IMR-90 (cell line): ENCODE measurements around the gene ALS2CL. TPM values are rescaled to one million over a fixed set of nuclear protein-coding genes. Genes with fewer than 3 reads are reported as not detected.

Experiments
- ATAC-seq: fragments of 200-7000 bp; cut with Tn5 transposase; 2 replicates; pipeline ENCODE4 v1.9.1; 2020; ENCODE audit warnings: low read depth, mild to moderate bottlenecking, moderate library complexity
- BruUV-seq: library from RNA; stranded (reverse); fragments of 400-500 nt; replicated peaks from 2 replicates; lab custom pipeline; 2021; lab: Mats Ljungman, UMichigan
- CTCF ChIA-PET: fragments of 300-600 bp; formaldehyde crosslinking; extraction: SDS; loops from one replicate; lab custom pipeline; 2021; ENCODE audit warnings: antibody characterized with exemption; lab: Yijun Ruan, JAX
- POLR2A ChIA-PET: fragments of 300-600 bp; sonication (Branson Sonifier 250); formaldehyde crosslinking; loops from one replicate; lab custom pipeline; 2022; ENCODE audit warnings: antibody characterized with exemption; ENCODE audit not compliant: unreplicated experiment; lab: Charles Lee
- DNase-seq: peaks from one replicate; pipeline ENCODE4 v3.0.0; 2013
- H2AFZ ChIP-seq: replicated peaks from 2 replicates; pipeline ENCODE3; 2013; ENCODE audit warnings: low read length, mild to moderate bottlenecking; ENCODE audit not compliant: poor library complexity
- H2AK5ac ChIP-seq: 2 replicates; pipeline ENCODE4 v1.6.1; 2013; ENCODE audit warnings: low read depth, low read length, inconsistent platforms
- H2AK9ac ChIP-seq: replicated peaks from 2 replicates; pipeline ENCODE3; 2013; ENCODE audit warnings: mild to moderate bottlenecking, low read depth, low read length, moderate library complexity; ENCODE audit not compliant: poor library complexity
- H2BK120ac ChIP-seq: 2 replicates; pipeline ENCODE4 v1.6.1; 2013; ENCODE audit warnings: low read depth, low read length, inconsistent platforms
- H2BK15ac ChIP-seq: 3 replicates; pipeline ENCODE4 v1.6.1; 2013; ENCODE audit warnings: low read depth, low read length, inconsistent platforms
- H2BK20ac ChIP-seq: 2 replicates; pipeline ENCODE4 v1.6.1; 2013; ENCODE audit warnings: low read depth, mild to moderate bottlenecking, inconsistent platforms, low read length, moderate library complexity
- H2BK5ac ChIP-seq: 2 replicates; pipeline ENCODE4 v1.6.1; 2013; ENCODE audit warnings: mild to moderate bottlenecking, low read depth, low read length, inconsistent platforms; ENCODE audit not compliant: poor library complexity, severe bottlenecking
- H3K14ac ChIP-seq: replicated peaks from 2 replicates; pipeline ENCODE4 v1.6.1; 2013; ENCODE audit warnings: low read depth, low read length, inconsistent platforms
- H3K18ac ChIP-seq: 2 replicates; pipeline ENCODE4 v1.6.1; 2013; ENCODE audit warnings: low read depth, low read length, control low read depth
- H3K23ac ChIP-seq: 2 replicates; pipeline ENCODE4 v1.6.1; 2013; ENCODE audit warnings: low read depth, low read length, inconsistent platforms
- H3K27ac ChIP-seq: 2 replicates; pipeline ENCODE4 v1.5.1; 2013; ENCODE audit warnings: mild to moderate bottlenecking, control low read depth, low read length; ENCODE audit not compliant: insufficient read depth
- H3K27me3 ChIP-seq: 2 replicates; pipeline ENCODE4 v1.6.1; 2013; ENCODE audit warnings: low read length; ENCODE audit not compliant: control insufficient read depth, insufficient read depth
- H3K36me3 ChIP-seq: 2 replicates; pipeline ENCODE4 v1.6.1; 2013; ENCODE audit warnings: low read length, mixed read lengths; ENCODE audit not compliant: control insufficient read depth, insufficient read depth
- H3K4ac ChIP-seq: 2 replicates; pipeline ENCODE4 v1.6.1; 2013; ENCODE audit warnings: low read depth, low read length, inconsistent platforms
- H3K4me1 ChIP-seq: 2 replicates; pipeline ENCODE4 v1.6.1; 2013; ENCODE audit warnings: low read length, mixed read lengths; ENCODE audit not compliant: control insufficient read depth, insufficient read depth
- H3K4me2 ChIP-seq: 2 replicates; pipeline ENCODE4 v1.6.1; 2013; ENCODE audit warnings: low read depth, mild to moderate bottlenecking, control low read depth, low read length, moderate library complexity
- H3K4me3 ChIP-seq: 2 replicates; pipeline ENCODE4 v1.5.1; 2013; ENCODE audit warnings: low read depth, mild to moderate bottlenecking, control low read depth, low read length, moderate library complexity; ENCODE audit not compliant: insufficient read depth
- H3K56ac ChIP-seq: 2 replicates; pipeline ENCODE4 v1.6.1; 2013; ENCODE audit warnings: low read length, inconsistent platforms; ENCODE audit not compliant: insufficient read depth; ENCODE audit errors: extremely low read depth
- H3K79me1 ChIP-seq, 2 experiments: 2 replicates each; pipeline ENCODE4 v1.6.1; 2013; ENCODE audit warnings: low read length in 2 of 2, inconsistent platforms in 1 of 2, low read depth in 1 of 2
- H3K9ac ChIP-seq: 2 replicates; pipeline ENCODE4 v1.6.1; 2013; ENCODE audit warnings: low read depth, low read length, control low read depth
- H3K9me1 ChIP-seq: 2 replicates; pipeline ENCODE4 v1.6.1; 2013; ENCODE audit warnings: low read length, inconsistent platforms; ENCODE audit not compliant: insufficient read depth
- H3K9me3 ChIP-seq: 2 replicates; pipeline ENCODE4 v1.6.1; 2013; ENCODE audit warnings: low read length; ENCODE audit not compliant: control insufficient read depth, insufficient read depth
- H4K20me1 ChIP-seq: 2 replicates; pipeline ENCODE4 v1.6.1; 2013; ENCODE audit warnings: low read length, inconsistent platforms; ENCODE audit not compliant: insufficient read depth
- H4K5ac ChIP-seq: 2 replicates; pipeline ENCODE4 v1.6.1; 2013; ENCODE audit warnings: mild to moderate bottlenecking, low read depth, low read length, control low read depth
- H4K8ac ChIP-seq, 2 experiments: 2 replicates each; pipeline ENCODE4 v1.6.1; 2013; ENCODE audit warnings: low read depth in 2 of 2, low read length in 2 of 2, control low read depth in 1 of 2, inconsistent platforms in 1 of 2
- H4K91ac ChIP-seq: 2 replicates; pipeline ENCODE4 v1.6.1; 2013; ENCODE audit warnings: low read depth, low read length, inconsistent platforms; ENCODE audit not compliant: insufficient read depth
- CHD1 ChIP-seq: IDR thresholded peaks from 2 replicates; pipeline ENCODE4 v1.6.1; 2012; ENCODE audit warnings: low read depth, low read length, improper control_type of control experiment
- WGBS, 2 experiments: methylation state at CpG; one replicate each; pipeline versions ENCODE4 v1.1.5 to v1.1.7; 2013; ENCODE audit warnings: missing lambda C conversion rate in 2 of 2; ENCODE audit not compliant: insufficient read length in 1 of 2; ENCODE audit errors: extremely low coverage in 2 of 2; 5-methylcytosine and 5-hydroxymethylcytosine counted together
- dilution Hi-C: fragments of 300-500 bp; cut with HindIII; formaldehyde crosslinking; loops from one replicate; pipeline ENCODE4 v1.14.3; 2018; ENCODE audit warnings: low sequenced_read_pairs; ENCODE audit not compliant: unreplicated experiment
- in situ Hi-C: fragments of 300-500 bp; cut with MboI; formaldehyde crosslinking; loops from 3 replicates; pipeline ENCODE4 v1.14.3; 2019; ENCODE audit warnings: low sequenced_read_pairs, inconsistent platforms, mixed read lengths
- intact Hi-C: fragments of 100-400 bp; cut with micrococcal nuclease; formaldehyde crosslinking; loops from 2 replicates; pipeline ENCODE4 v1.10.0; 2022
- polyA plus RNA-seq, 3 experiments: library from polyadenylated mRNA; depleted of rRNA; stranded (reverse); fragments of >200 nt; gene quantifications; 2 replicates each; pipeline ENCODE4 v1.2.3, GENCODE V29; 2012; ENCODE audit warnings: low replicate concordance in 1 of 3
- total RNA-seq: library from RNA; depleted of rRNA; stranded (reverse); fragments of >200 nt; gene quantifications from 2 replicates; pipeline ENCODE4 v1.2.3, GENCODE V29; 2012

Gene ALS2CL
- total and polyA plus RNA-seq, 2 of the 4 experiments (the other 2 are of a cell fraction): 2.2 to 4.8 TPM

GRCh38 chr3:46731795-46732194, 38.3 kb upstream of the ALS2CL start:
- no peak overlapping the region for H2BK15ac ChIP-seq

More at GRCh38 chr3:46731795-46732194, 38.3 kb upstream of the ALS2CL start:
- ATAC-seq (no peak), DNase-seq (no peak)
- no TSS peak for BruUV-seq
- H2AFZ ChIP-seq: no peak overlapping the region
- no peak overlapping the region for H3K23ac ChIP-seq
- no peak overlapping the region for H2BK20ac ChIP-seq
- intact Hi-C loops: no loop called here
- no peaks in the 10 kb centered on the region for H3K4me1 ChIP-seq
- in situ Hi-C loops: no loop called here
- H3K4ac ChIP-seq: no peak overlapping the region
- H3K9me1 ChIP-seq: no peaks in the 10 kb centered on the region
- ChIA-PET CTCF (no interaction called here), POLR2A (no interaction called here)
- no peak overlapping the region for H3K14ac ChIP-seq
- no peaks in the 10 kb centered on the region for H3K9me3 ChIP-seq
- H3K4me2 ChIP-seq: no peak overlapping the region
- no peak overlapping the region for H3K9ac ChIP-seq
- no peaks in the 10 kb centered on the region for H4K20me1 ChIP-seq
- H3K56ac ChIP-seq: no peak overlapping the region
- no peak overlapping the region for H2BK5ac ChIP-seq
- H3K27ac ChIP-seq: no peak overlapping the region
- no peaks in the 10 kb centered on the region for H3K79me1 ChIP-seq
- dilution Hi-C loops: no loop called here
- no peaks in the 10 kb centered on the region for H3K36me3 ChIP-seq
- H3K18ac ChIP-seq: no peak overlapping the region
- no peak overlapping the region for H2AK5ac ChIP-seq
- no peak overlapping the region for H2BK120ac ChIP-seq
- H4K91ac ChIP-seq: no peak overlapping the region
- H4K5ac ChIP-seq: no peak overlapping the region
- peaks cover 27% of the 10 kb centered on the region for H3K27me3 ChIP-seq
- no peak overlapping the region for H3K4me3 ChIP-seq
- H2AK9ac ChIP-seq: no peak overlapping the region
- H4K8ac ChIP-seq: no peak overlapping the region
- WGBS, 2 experiments: 88% methylated on average over 1 of the region's 3 CpGs; no CpG with 5 or more reads in 1 of the 2 experiments
- TF ChIP-seq CHD1: no peak
